HCT116 (cell line): ENCODE data around the gene CUX1. TPM values are rescaled to one million over a fixed set of nuclear protein-coding genes. Genes with fewer than 3 reads are reported as not detected.

Source experiments
- ATAC-seq: fragments of 200-7000 bp; cut with Tn5 transposase; 2 replicates; pipeline ENCODE4 v1.9.1; 2020; ENCODE audit warnings: mild to moderate bottlenecking, moderate library complexity
- BruUV-seq: library from RNA; stranded (reverse); fragments of 400-500 nt; replicated peaks from 2 replicates; lab custom pipeline; 2021; lab: Mats Ljungman, UMichigan
- CTCF ChIA-PET: fragments of 300-600 bp; sonication (Branson Sonifier 250); formaldehyde crosslinking; loops from one replicate; lab custom pipeline; 2021; ENCODE audit warnings: antibody characterized with exemption; lab: Charles Lee
- POLR2A ChIA-PET: fragments of 300-600, 350-600 bp; sonication (Branson Sonifier 250); formaldehyde crosslinking; loops from one replicate; lab custom pipeline; 2021; ENCODE audit warnings: antibody characterized with exemption; lab: Charles Lee
- RAD21 ChIA-PET, 2 experiments: fragments of 300-600 bp; sonication (Branson Sonifier 250); formaldehyde crosslinking; loops; one replicate each; lab custom pipeline; 2023; ENCODE audit warnings: low total read pairs in 2 of 2; ENCODE audit not compliant: uncharacterized antibody in 2 of 2, unreplicated experiment in 2 of 2, low non-redundant PET in 1 of 2; lab: Charles Lee
- DNase-seq: peaks from one replicate; pipeline ENCODE4 v3.0.0-alpha.2; 2010; ENCODE audit warnings: low read depth, low spot score
- H2AFZ ChIP-seq: fragments of 200-600 bp; shearing (Covaris generic), sonication (generic); 2 replicates; pipeline ENCODE4 v1.6.1; 2017; ENCODE audit warnings: low read depth, mixed run types, mixed read lengths, antibody characterized with exemption, low read length; ENCODE audit not compliant: poor library complexity, severe bottlenecking
- H3K27ac ChIP-seq: 2 replicates; pipeline ENCODE4 v1.5.1; 2012; ENCODE audit warnings: low read depth, low read length
- H3K27me3 ChIP-seq: fragments of 200-600 bp; sonication (generic); 2 replicates; pipeline ENCODE4 v1.6.1; 2016; ENCODE audit warnings: mixed run types, low read length, mixed read lengths; ENCODE audit not compliant: insufficient read depth
- H3K36me3 ChIP-seq, 2 experiments: fragments of 200-500 bp in 1 of 2; fragments of 200-600 bp in 1 of 2; sonication (Bioruptor generic) in 1 of 2; sonication (generic) in 1 of 2; 2 replicates each; pipeline versions ENCODE4 v1.5.1 to v1.6.1; 2014 to 2016; ENCODE audit warnings: low read length in 2 of 2, inconsistent platforms in 1 of 2, mixed read lengths in 1 of 2, mixed run types in 1 of 2; ENCODE audit not compliant: insufficient read depth in 2 of 2, control insufficient read depth in 1 of 2
- H3K4me1 ChIP-seq, 2 experiments: fragments of 200-600 bp in 1 of 2; sonication (generic) in 1 of 2; 2 replicates each; pipeline versions ENCODE4 v1.5.1 to v1.6.1; 2012 to 2017; ENCODE audit warnings: low read length in 2 of 2, inconsistent platforms in 1 of 2, mild to moderate bottlenecking in 1 of 2, mixed read lengths in 1 of 2, mixed run types in 1 of 2, moderate library complexity in 1 of 2; ENCODE audit not compliant: insufficient read depth in 2 of 2, control insufficient read depth in 1 of 2
- H3K4me2 ChIP-seq: fragments of 200-600 bp; sonication (generic); 2 replicates; pipeline ENCODE4 v1.6.1; 2017; ENCODE audit warnings: mixed run types, low read length, mixed read lengths
- H3K4me3 ChIP-seq, 2 experiments: fragments of 200-600 bp in 1 of 2; sonication (generic) in 1 of 2; replicated peaks in 1 of 2; 2 replicates each; pipeline ENCODE4 v1.5.1; 2011 to 2016; ENCODE audit warnings: low read length in 2 of 2, control low read depth in 1 of 2, low read depth in 1 of 2, mild to moderate bottlenecking in 1 of 2, mixed read lengths in 1 of 2, mixed run types in 1 of 2
- H3K79me2 ChIP-seq: fragments of 200-600 bp; sonication (generic); 2 replicates; pipeline ENCODE4 v1.6.1; 2017; ENCODE audit warnings: mild to moderate bottlenecking, mixed run types, low read length, moderate library complexity, mixed read lengths; ENCODE audit not compliant: insufficient read depth
- H3K9ac ChIP-seq: fragments of 200-600 bp; sonication (generic); 2 replicates; pipeline ENCODE4 v1.6.1; 2016; ENCODE audit warnings: low read length, mixed read lengths
- H3K9me2 ChIP-seq: fragments of 200-600 bp; sonication (generic), shearing (Covaris generic); 2 replicates; pipeline ENCODE4 v1.6.1; 2017; ENCODE audit warnings: mixed run types, mild to moderate bottlenecking, moderate library complexity; ENCODE audit not compliant: insufficient read depth
- H3K9me3 ChIP-seq, 2 experiments: fragments of 200-500 bp in 1 of 2; fragments of 200-600 bp in 1 of 2; sonication (Bioruptor generic) in 1 of 2; sonication (generic) in 1 of 2; 2 replicates each; pipeline ENCODE4 v1.6.1; 2014 to 2017; ENCODE audit warnings: low read length in 2 of 2, mixed read lengths in 2 of 2, inconsistent platforms in 1 of 2, low read depth in 1 of 2, mild to moderate bottlenecking in 1 of 2, mixed run types in 1 of 2, moderate library complexity in 1 of 2; ENCODE audit not compliant: control insufficient read depth in 1 of 2, insufficient read depth in 1 of 2
- H4K20me1 ChIP-seq: fragments of 200-600 bp; sonication (generic), shearing (Covaris generic); 2 replicates; pipeline ENCODE4 v1.6.1; 2017; ENCODE audit warnings: mixed run types, mild to moderate bottlenecking, moderate library complexity; ENCODE audit not compliant: insufficient read depth
- RAD21 ChIP-seq: IDR thresholded peaks from 2 replicates; pipeline ENCODE4 v1.6.1; 2012; ENCODE audit warnings: low read depth, mild to moderate bottlenecking
- YY1 ChIP-seq: IDR thresholded peaks from 2 replicates; pipeline ENCODE4 v1.6.1; 2011; ENCODE audit warnings: low read length, low read depth, moderate library complexity, mild to moderate bottlenecking; ENCODE audit not compliant: insufficient replicate concordance; ENCODE audit errors: extremely low read depth
- ZBTB33 ChIP-seq: IDR thresholded peaks from 2 replicates; pipeline ENCODE4 v1.6.1; 2011; ENCODE audit warnings: mild to moderate bottlenecking, low read length, moderate library complexity; ENCODE audit not compliant: insufficient replicate concordance; ENCODE audit errors: extremely low read depth
- ZFX ChIP-seq: fragments of 450-650 bp; IDR thresholded peaks from 2 replicates; pipeline ENCODE4 v1.6.1; 2017
- intact Hi-C: fragments of 100-400 bp; cut with micrococcal nuclease; formaldehyde crosslinking; loops from 2 replicates; pipeline ENCODE4 v1.10.0; 2022
- total RNA-seq: library from RNA; stranded (reverse); gene quantifications from one replicate; pipeline ENCODE4 v1.2.1, GENCODE V29; 2021; ENCODE audit not compliant: unreplicated experiment

The CUX1 gene
- total RNA-seq, 1 experiment from 2014 or later: 68.9 TPM

GRCh38 chr7:101816595-101817470, 593 bp upstream of the CUX1 start:
- POLR2A ChIA-PET: interaction anchor here (0.6 to 1.4 kb wide), 2 partner anchors 17 to 73 kb away, joined by 3 read pairs; no protein-coding TSS in a partner anchor
- CTCF ChIA-PET: interaction anchor here (1.1 kb wide), 1 partner anchor 308 kb away, joined by 3 read pairs; no protein-coding TSS in a partner anchor

More at GRCh38 chr7:101816595-101817470, 593 bp upstream of the CUX1 start:
- ATAC-seq (peak; percentile 17; the same call in 1 of the 2 replicates), DNase-seq (no peak)
- intact Hi-C loops: loop anchor here (10.0 kb wide), 1 partner anchor 318 kb away; no protein-coding TSS in a partner anchor
- Histone ChIP-seq H3K36me3 (no peaks in the 10 kb centered on the region; a peak in 1 of 4 replicates), H3K79me2 (peaks cover 49% of the 10 kb centered on the region), H3K4me3 (peak overlapping the region; percentile 57 to 66), H3K9ac (peak overlapping the region; percentile 81), H4K20me1 (peaks cover 4% of the 10 kb centered on the region; the same call in 1 of the 2 replicates), H3K4me1 (peaks cover 24 to 50% of the 10 kb centered on the region in 2 experiments), H3K27me3 (no peaks in the 10 kb centered on the region), H3K9me3 (no peaks in the 10 kb centered on the region), H3K9me2 (no peaks in the 10 kb centered on the region), H2AFZ (no peak overlapping the region), H3K4me2 (peak overlapping the region; percentile 85), H3K27ac (peak overlapping the region; percentile 75)
- RAD21 ChIA-PET: interaction anchor here in 1 of 2 experiments (0.6 kb wide), 2 partner anchors 72 to 243 kb away, joined by 3 to 4 read pairs; no protein-coding TSS in a partner anchor
- no TSS peak for BruUV-seq
- TF ChIP-seq RAD21 (peak; percentile 25; the same call in 1 of the 2 replicates), ZFX (peak; percentile 72), ZBTB33 (no peak), YY1 (peak; percentile 34)
